ENCODE data around the gene OPN3.

The OPN3 gene

GRCh38 chr1:241646201-241646600, 6.0 kb upstream of the OPN3 start:
- no peak for DNase-seq (ENCODE audit: low spot score)

DNA sequence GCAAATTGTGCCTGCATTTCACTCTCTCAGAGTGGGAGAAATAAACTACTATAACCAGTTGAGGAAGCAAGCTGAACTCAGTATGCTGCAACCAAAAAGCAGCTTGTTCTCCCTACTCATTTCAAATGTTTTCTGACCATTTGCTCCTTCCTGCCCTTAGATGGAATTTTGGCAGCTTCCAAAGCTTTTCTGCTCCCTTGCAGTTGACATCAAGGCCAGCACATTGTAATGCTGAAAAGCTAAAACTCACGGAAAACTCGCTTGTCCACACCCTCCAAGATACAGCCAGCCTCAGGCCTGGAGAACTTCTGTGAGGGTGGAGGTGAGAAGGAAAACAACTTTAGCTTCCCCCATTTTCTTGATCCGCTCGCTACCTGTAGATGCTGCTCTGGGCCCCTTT, 5.0 kb upstream of the OPN3 start:
- no peak for DNase-seq (ENCODE audit: low spot score)

GRCh38 chr1:241644259-241644658, 4.1 kb upstream of the OPN3 start:
- no peak for DNase-seq (ENCODE audit: low spot score)

DNA sequence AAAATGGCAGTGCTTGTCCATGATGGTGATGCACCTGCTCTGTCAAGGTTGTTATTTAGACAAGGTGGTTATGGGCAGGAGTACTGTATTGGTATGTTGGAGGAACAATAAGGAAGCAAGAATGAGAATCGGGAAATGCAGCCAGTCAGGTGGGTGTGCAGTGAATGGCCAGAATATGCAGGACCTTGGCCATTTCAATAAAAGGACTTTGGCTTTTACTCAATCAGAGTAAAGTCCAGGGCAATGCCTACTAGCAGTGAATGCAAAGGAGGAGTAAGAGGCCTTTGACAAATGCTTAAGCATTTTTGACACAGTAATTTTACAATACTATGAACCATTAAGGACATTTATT, 2.4 kb upstream of the OPN3 start:
- DNase-seq (ENCODE audit: low spot score): no peak

DNA sequence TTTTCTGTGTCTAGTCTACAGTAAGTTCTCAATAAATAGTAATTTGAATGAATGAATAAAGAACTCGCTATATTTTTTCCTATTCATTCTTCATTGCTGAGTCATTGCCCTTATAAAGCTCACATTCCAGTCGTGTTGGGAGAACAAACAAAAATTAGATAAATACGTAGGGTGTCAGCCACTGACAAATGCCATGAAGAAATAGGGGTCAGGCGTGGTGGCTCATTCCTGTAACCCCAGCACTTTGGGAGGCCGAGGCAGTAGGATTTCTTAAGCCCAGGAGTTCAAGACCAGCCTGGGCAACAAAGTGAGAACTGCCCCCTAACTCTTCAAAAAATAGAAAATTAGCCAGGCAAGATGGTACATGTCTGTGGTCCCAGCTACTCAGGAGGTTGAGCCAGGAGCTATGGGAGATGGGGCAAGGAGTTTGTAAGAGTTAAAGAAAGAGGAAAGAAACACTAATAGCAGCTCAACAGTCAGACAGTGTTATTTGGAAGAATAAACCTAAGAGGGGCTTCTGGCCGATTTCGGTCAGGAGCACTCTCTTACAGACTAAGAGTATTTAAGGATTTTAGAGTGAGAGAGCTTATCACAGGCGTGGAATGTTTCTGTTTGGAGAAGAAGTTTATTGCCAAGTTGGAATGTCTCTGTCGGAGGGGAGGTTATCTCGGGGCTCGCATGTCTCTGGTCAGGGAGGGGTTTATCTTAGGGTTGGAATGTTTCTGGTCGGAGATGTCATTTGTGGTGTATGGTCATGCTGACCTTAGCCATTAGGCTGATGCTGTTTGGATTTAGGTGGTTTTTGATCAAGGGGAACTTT, 1.8 kb upstream of the OPN3 start:
- peak; percentile 45 for DNase-seq (ENCODE audit: low spot score)

- peak; percentile 44 for DNase-seq (ENCODE audit: low spot score)
Observed at GRCh38 chr1:241640867-241641622, 876 bp upstream of the OPN3 start.

DNA sequence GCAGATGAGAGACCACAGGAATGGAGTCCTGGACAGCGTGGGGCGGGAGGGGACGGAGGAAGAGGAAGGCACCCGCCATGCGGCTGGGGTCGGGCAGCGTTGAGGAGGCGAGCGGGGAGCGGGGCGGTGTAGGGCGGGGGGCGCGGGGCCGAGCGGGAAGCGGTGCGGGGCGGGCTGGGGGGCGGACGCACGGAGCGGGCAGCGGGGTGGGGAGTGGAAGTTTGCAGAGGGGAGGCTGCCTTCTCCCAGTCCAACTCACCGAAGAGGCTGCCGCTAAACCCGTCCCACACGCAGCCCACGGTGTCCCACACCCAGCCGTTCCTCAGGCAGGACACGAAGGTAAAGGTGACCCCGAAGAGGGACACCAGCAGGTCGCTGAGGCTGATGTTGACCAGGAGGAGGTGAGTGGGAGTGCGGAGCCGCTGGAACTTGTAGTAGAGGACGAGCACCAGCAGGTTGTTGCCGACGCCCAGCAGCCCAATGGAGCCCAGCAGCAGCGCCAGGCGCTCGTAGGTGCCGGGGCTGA, 483 bp downstream of the OPN3 start:
- DNase-seq (ENCODE audit: low spot score): peak; percentile 47

GRCh38 chr1:241638909-241639622, 1.1 kb downstream of the OPN3 start:
- no peak for DNase-seq (ENCODE audit: low spot score)

DNA sequence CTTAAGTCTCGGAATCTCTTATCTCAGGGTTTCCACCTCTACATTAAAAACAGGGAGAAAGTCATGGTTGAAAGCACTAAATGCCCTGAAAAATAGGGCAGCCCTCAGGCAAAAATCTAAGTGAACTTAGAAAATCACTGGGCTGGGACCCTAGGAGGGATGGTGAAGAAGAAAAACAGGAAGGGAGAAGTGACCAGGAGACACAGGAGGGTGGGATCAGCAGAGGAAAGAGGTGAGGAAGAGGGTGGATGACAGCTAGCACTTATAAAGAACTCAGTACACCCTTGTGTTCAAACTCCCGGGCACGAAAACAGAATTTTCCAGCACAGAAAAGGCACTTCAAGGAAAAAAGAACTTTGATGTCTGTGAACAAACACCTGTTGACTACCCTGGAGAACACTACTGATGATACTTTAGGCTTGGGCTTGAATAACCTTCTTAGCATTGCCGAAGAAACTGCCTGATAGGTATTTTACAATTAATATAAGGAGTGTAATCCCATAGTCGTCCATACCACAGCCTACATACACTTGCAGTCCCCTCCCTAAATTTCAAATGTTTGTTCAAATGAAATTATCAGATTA, 2.0 kb downstream of the OPN3 start:
- DNase-seq (ENCODE audit: low spot score): no peak

DNA sequence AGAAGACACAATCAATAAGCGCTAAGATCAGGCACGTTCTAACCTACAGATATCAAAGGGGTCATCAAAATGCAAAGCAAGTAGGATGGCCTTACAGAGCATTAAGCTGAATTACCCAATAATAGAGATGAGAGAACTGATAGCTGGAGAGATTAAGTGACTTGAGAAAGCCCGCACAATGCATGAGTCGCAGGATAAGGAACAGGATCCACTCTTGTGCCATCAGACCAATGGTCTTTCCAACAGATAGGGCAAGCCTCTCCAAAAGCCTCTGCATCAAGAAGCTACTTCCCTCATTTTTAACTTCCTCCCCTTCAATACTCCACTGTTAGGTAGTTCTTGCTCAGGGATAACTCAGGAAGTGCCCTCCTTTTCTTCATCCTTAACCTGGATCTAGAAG, 2.6 kb downstream of the OPN3 start:
- DNase-seq (ENCODE audit: low spot score): no peak

- no peak for DNase-seq (ENCODE audit: low spot score)
Observed at GRCh38 chr1:241637046-241637590, 3.1 kb downstream of the OPN3 start.

DNA sequence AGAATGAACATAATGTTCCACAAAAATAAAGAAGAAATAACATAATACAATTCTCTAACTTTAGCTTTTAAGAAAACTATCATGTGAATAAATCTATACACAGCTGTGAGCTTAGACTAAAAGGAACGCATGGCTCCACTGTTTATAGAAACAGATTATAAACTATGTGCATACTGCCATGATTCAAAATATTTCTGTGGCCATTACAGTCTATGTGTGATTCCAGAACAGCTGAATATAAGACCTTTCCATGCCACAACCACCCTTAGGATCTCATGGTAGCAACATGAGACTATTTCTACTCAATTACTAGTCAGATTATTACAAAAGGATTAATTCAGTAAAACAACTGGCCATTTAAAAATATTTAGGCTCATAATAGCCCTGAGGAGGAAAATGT, 3.9 kb downstream of the OPN3 start:
- DNase-seq (ENCODE audit: low spot score): no peak

DNA sequence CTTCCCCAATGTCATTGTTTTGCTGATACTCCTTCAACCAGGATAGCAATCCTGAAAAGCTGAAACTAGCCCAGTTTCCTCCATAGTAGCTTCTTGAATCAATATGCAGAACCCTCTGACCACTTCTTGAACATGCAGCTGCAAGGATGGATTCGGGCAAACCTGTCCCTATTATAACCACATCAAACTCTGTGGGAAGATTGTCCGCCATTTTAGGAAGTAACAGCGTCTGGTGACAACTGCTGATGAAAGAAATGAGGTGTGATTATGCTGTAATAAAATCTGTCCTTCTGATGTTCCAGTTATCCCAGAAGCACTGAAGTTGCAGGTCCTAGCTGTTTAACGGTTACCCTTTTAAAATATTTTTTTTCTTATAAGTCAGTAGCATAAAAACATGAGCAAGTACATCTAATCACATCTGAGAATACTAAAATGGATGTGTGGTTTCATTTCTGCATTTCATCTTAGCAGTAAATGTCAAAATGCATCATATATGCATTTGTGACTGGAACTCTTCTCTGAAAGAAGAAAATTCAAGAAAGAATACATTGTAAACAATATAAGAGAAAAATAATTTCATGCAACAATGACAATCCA, 4.5 kb downstream of the OPN3 start:
- DNase-seq (ENCODE audit: low spot score): no peak

DNA sequence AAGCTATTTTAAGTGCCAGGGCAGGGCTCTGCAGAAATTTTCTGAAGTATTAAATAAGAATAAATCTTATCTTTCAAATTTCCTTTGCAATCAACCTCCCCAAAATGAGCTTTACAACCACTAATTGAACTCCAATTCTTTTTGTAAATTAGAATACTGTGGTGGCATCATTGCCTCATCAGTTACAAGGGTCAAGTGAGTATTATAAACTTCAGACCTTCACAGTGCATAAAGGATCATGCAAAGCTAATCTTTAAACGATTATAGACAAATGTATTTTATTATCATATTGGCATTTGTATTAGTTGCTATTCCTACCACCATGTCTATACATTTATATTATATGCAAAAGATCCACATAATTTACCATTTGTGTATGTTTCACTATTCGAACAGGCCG, 7.2 kb downstream of the OPN3 start:
- no peak for DNase-seq (ENCODE audit: low spot score)

DNA sequence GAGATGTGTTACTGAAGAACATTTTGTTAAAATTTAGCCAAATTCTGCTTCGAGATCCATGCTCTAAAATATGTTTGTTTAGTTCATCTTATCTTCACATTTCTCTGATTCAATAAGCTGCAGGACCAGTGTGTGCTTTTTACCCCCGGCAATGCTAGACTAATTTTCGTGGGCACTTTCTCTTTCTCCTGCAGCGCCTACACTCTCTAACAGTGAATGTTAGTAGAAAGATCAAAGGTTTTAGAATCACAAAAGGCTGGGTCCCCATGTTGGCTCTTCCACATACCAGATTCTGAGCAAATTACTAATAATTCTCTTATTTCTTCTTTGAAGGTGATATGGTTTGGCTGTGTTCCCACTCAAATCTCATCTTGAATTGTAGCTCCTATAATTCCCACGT, 8.5 kb downstream of the OPN3 start:
- no peak for DNase-seq (ENCODE audit: low spot score)

- no peak for DNase-seq (ENCODE audit: low spot score)
Observed at GRCh38 chr1:241630899-241631298, 9.3 kb downstream of the OPN3 start.

GRCh38 chr1:241630476-241630875, 9.7 kb downstream of the OPN3 start:
- DNase-seq (ENCODE audit: low spot score): no peak

DNA sequence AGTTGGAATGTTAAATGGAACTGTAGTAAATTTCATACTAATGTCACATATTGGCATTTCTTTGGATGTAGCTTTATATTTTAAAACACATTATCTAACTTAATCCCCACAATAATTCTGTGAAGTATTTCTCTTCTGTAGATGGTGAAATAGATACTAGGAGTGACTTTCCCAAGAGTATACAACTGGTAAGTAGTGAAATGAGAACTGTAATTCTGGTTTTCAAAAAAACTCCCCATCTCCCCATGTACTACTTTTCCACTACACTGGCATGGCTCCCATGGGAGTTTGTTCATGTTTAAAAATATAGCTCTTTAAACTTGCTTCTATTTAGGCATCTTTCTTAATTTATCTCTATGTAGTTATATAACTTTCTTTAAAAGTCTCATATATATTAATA, 10.2 kb downstream of the OPN3 start:
- no peak for DNase-seq (ENCODE audit: low spot score)

DNA sequence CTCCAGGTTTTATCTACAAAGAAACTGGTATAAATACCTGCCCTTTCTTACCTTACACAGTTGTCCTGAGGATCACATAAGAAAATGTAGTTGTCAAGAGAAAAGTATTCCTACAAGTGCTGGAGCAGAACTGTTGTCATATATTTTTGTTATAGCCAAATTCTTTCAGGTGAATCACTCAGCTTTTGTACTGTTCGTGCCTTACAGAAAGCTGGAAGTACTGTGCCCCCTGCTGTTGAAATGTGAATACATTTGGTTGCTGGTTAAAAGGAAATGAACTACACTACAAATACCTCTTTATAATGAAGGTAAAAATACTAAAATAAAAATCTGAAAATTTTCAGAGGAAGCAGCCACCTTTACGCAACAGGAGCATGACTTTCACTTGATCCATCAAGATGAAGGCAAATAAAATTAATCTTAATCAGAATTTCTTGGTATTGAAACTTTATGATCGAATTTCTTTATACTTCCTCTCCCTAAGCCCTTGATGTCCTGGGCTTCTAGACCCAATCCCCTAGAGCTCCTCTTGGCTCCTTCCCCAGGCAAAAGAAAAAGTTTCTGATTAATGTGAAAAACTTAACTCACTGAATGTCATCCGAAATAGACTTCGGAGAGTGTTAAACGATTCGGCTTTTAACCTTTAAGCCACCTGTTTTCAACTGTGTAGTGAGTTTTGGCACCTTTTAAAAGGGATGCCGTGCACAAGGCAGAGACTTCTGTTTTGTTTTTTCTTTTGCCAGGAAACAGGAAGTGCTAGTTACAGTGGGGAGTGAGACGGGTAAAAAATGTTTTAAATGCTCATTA, 12.5 kb downstream of the OPN3 start:
- DNase-seq (ENCODE audit: low spot score): no peak

DNA sequence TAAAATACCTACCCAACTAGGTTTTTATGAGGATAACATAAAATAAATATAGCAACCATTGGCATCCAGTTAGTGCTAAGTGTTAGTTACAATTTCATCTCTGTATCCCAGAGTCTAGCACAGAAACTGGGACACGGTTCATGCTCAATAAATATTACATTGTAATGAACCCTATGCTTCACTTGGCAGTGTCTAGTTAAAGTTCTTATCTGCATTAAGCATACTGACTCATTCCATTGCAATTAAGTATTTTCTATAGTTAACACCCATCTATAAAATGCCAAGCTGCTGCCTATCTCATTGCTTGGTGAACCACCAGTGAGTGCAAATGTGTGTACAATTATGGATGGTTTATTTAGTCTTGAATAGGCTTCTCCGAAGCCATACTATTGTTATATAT, 15.2 kb downstream of the OPN3 start:
- DNase-seq (ENCODE audit: low spot score): no peak

DNA sequence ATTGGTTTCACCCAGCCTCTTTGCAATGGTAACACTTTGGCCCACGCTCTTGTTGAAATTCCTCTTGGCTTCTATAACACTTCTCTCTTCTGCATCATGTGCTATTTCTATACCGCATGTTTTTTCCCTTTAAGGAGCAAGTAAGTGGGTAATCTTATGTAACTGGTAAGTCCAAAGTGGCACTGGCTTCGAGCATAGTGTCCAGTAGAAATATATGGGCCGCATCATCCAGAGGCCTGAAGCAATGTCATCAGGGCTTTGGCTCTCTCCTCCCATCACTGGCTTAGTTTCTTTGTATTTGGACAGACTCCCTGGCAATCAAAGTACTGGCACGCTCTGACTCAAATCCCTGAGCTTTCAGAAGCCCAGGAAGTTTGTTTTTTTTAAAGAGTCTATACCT, 17.5 kb downstream of the OPN3 start:
- no peak for DNase-seq (ENCODE audit: low spot score)
